ENCODE data around the gene COL15A1.

- TF ChIP-seq, protein P1, sequence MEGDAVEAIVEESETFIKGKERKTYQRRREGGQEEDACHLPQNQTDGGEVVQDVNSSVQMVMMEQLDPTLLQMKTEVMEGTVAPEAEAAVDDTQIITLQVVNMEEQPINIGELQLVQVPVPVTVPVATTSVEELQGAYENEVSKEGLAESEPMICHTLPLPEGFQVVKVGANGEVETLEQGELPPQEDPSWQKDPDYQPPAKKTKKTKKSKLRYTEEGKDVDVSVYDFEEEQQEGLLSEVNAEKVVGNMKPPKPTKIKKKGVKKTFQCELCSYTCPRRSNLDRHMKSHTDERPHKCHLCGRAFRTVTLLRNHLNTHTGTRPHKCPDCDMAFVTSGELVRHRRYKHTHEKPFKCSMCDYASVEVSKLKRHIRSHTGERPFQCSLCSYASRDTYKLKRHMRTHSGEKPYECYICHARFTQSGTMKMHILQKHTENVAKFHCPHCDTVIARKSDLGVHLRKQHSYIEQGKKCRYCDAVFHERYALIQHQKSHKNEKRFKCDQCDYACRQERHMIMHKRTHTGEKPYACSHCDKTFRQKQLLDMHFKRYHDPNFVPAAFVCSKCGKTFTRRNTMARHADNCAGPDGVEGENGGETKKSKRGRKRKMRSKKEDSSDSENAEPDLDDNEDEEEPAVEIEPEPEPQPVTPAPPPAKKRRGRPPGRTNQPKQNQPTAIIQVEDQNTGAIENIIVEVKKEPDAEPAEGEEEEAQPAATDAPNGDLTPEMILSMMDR (IDR thresholded peaks at IDR 0.05; ENCODE audit: low read length): no peak
- no peak for TF ChIP-seq EZH2 (optimal IDR thresholded peaks at IDR 0.05; ENCODE audit: low read depth, low read length)
- TF ChIP-seq EZH2phosphoT487 (IDR thresholded peaks at IDR 0.05; ENCODE audit: low read length): no peak
Measured at GRCh38 chr9:98944734-98945074, 997 bp downstream of the COL15A1 start.
